Astrocyte of the cerebellum (primary cell): ENCODE measurements around the gene SLX9.
A peak's percentile ranks its signal among the peaks of the same experiment; 100 is the strongest.

ENCODE experiments used
- DNase-seq: peaks from one replicate; pipeline ENCODE4 v3.0.0-alpha.2; 2011; ENCODE audit warnings: low read depth
- H3K4me3 ChIP-seq: 2 replicates; pipeline ENCODE4 v1.5.1; 2011; ENCODE audit warnings: mild to moderate bottlenecking, low read depth, low read length, moderate library complexity
- in situ Hi-C: cut with HindIII; loops from 2 replicates; pipeline ENCODE4 v1.10.0; 2017; ENCODE audit warnings: low sequenced_read_pairs
- TF ChIP-seq, protein P1 (sequence below): IDR thresholded peaks from 2 replicates; pipeline ENCODE4 v1.5.1; 2012; ENCODE audit warnings: low read length, low read depth, moderate library complexity, mild to moderate bottlenecking; ENCODE audit errors: missing control alignments

Gene SLX9

DNA sequence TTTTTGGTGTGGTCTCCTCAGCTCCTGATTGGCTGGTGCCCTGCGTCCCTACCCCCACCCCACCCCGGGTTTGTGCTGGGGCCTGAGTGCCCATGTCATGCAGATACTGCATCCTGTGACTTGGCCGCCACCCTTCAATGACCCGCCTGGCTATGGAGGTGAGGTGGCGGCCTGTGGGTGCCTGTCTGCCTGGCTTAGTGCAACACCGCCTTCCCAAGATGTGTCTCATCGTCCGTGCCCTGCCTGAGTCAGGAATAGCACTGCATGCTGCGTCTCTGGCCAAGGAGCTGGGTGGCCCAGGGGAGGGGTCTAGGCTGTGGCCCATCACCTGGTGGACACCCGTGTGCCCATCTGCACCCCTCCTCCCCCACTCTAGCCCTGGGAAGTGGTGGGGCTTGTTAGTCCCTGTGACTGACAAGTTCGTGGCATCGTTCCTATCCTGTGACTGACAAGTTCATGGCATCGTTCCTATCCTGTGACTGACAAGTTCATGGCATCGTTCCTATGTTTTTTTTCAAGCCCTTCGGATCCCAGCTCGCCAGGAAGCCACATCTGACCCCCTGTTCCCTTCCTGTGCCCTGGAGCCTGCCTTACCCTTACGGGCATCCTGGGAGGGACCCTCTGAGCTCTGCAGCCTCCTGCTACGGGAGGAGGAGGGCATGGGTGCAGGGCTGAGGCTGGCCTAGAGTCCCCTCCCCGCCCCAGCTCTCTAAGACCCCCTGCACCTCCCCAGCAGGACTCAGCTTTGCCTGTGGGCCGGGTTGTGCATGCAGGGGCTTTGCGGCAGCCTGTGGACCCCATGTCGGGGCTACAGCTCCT is 7.5 kb downstream of the SLX9 start:
- no peak for DNase-seq
- in situ Hi-C loops, result loop anchor here (5.0 kb wide), 1 partner anchor 180 kb away; no protein-coding TSS in a partner anchor
- TF ChIP-seq, protein P1, sequence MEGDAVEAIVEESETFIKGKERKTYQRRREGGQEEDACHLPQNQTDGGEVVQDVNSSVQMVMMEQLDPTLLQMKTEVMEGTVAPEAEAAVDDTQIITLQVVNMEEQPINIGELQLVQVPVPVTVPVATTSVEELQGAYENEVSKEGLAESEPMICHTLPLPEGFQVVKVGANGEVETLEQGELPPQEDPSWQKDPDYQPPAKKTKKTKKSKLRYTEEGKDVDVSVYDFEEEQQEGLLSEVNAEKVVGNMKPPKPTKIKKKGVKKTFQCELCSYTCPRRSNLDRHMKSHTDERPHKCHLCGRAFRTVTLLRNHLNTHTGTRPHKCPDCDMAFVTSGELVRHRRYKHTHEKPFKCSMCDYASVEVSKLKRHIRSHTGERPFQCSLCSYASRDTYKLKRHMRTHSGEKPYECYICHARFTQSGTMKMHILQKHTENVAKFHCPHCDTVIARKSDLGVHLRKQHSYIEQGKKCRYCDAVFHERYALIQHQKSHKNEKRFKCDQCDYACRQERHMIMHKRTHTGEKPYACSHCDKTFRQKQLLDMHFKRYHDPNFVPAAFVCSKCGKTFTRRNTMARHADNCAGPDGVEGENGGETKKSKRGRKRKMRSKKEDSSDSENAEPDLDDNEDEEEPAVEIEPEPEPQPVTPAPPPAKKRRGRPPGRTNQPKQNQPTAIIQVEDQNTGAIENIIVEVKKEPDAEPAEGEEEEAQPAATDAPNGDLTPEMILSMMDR, result no peak
- H3K4me3 ChIP-seq, result no peak overlapping the region

DNA sequence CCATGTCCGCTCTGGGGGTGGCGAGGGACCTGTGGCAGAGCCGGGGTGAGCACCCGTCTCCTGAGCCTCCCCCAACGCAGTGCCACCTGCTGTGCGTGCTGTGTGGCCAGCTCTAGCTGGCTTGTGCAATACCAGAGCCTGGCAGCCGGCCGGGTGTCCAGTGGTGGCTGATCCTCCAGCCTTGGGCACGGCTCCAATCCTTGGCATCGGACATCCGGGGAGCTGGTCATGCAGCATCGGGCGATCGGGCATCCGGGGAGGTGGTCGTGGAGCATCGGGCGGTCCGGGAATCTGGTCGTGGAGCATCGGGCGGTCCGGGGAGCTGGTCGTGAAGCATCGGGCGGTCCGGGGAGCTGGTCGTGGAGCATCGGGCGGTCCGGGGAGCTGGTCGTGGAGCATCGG is 8.1 kb downstream of the SLX9 start:
- TF ChIP-seq, protein P1, result no peak
- in situ Hi-C loops, result loop anchor here (5.0 kb wide), 1 partner anchor 179 kb away; no protein-coding TSS in a partner anchor
- no peak overlapping the region for H3K4me3 ChIP-seq
- DNase-seq, result no peak

DNA sequence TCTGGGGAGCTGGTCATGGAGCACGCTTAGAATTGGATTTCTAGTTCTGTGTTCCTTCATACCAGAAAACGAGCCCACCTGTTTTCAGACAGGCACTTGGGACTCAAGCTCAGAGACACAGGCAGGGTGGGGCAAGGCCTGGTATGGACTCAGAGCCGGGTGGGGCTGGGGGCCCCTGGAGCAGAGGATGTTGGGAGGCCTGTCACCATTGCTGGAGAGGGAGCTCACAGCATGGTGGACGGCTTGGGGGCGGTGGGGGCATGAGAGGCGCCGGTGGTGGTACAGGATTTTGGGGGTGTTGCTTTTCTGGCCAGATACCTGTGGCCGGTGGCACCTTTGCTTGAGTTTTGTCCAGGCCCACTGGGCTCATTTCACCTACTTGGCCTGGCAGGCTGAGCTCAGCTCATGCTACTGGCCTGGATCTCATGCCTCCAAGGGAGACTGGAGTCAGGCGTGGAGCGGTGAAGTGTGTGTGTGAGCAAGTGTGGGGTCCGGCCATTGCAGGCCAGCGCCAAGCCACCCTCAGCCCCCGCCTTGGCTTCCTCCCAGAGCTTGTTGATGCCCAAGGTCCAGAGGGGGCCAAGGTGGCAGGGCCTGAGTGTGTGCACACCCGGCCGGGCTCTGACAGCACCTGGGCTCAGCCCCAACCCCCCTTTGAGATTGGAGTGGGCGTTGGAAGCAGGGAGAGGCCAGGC is 8.7 kb downstream of the SLX9 start:
- no peak for DNase-seq
- TF ChIP-seq, protein P1, result no peak
- H3K4me3 ChIP-seq, result no peak overlapping the region
- in situ Hi-C loops, result loop anchor here (5.0 kb wide), 1 partner anchor 179 kb away; no protein-coding TSS in a partner anchor

DNA sequence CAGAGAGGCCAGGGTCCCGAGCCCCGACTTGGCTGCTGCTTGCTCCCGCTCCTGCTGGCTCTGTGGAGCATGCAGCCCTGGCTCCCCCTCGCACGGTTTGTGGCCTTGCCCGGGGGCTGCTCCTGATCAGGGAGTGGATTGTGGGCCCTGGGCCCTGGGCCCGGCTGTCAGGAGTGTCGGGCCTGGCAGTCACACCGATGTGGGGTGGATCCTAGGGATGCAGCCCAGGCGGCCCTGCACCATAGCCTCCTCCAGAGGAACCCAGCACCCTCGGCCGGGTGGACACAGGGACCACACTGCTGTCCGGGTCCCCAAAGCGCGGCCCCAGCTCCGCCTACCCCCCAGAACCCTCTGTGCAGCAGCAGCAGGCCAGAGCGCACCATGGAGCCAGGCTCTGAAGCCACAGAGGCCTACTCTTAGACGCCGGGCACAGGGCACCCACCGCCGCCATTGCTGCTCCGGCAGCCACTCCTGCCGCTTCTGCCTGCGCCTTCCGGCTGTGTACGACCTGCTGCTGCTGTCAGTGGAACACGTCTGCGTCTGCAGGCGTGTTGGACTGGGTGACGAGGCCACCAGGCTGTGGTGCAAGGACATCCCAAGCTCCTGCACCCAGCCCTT is 9.4 kb downstream of the SLX9 start:
- in situ Hi-C loops, result loop anchor here (5.0 kb wide), 1 partner anchor 178 kb away; no protein-coding TSS in a partner anchor
- TF ChIP-seq, protein P1, result no peak
- H3K4me3 ChIP-seq, result no peak overlapping the region
- no peak for DNase-seq

DNA sequence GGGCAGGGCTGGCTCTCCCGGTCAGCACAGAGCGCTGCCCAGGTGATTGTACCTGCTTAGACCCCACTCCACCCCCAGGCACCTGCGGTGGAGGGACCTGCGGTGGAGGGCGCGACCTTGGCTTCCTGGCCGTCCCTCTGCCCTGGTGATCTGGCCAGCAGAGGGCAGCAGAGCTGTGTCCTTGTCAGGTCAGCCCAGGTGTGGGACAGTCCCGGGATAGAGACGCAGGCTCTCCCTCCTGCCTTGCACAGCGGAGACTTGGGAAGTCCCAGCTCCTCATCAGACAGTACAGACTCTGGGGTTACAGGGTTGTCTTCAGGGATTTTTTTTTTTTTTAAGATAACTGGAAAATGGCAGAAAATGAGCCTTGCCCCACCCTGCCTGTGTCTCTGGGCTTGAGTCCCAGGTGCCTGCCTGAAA is 10.0 kb downstream of the SLX9 start:
- TF ChIP-seq, protein P1, result peak; percentile 91
- peak; percentile 35 for DNase-seq
- no peak overlapping the region for H3K4me3 ChIP-seq
- in situ Hi-C loops, result loop anchor here (5.0 kb wide), 1 partner anchor 178 kb away; no protein-coding TSS in a partner anchor

DNA sequence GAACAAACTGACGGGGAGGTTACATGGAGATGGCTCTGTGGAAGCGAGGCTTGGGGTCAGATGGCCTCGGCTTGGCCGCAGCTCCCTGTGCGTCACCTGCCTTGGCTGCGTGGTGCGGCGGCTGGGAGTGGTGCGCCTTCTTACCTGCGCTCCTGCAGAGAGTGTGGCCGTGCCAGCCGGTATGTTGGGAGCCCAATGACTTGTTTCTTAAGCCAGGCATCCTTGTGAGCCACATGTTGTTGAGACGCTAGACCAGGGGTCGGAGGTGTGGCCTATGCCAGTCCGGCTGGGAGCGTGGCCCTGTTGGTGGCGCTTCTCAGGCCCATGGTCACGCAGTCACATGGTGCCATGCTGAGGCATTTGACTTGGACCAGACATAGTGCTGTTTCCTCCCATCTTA is 10.5 kb downstream of the SLX9 start:
- TF ChIP-seq, protein P1, result no peak
- H3K4me3 ChIP-seq, result no peak overlapping the region
- in situ Hi-C loops, result no loop called here
- DNase-seq, result no peak
